GM12878 (cell line): ENCODE results near the gene SLC25A48. TPM values are rescaled to one million over a fixed set of nuclear protein-coding genes. Genes with fewer than 3 reads are reported as not detected.

ENCODE experiments used
- ATAC-seq: fragments of 200-7000 bp; cut with Tn5 transposase; 3 replicates; pipeline ENCODE4 v1.9.1; 2020; ENCODE audit warnings: mild to moderate bottlenecking, moderate library complexity
- BruUV-seq: library from RNA; stranded (reverse); fragments of 400-500 nt; replicated peaks from 2 replicates; lab custom pipeline; 2021; lab: Mats Ljungman, UMichigan
- CTCF ChIA-PET: fragments of 300-600 bp; sonication (Branson Sonifier 250); formaldehyde crosslinking; extraction: SDS; loops from one replicate; lab custom pipeline; 2021; ENCODE audit warnings: inconsistent platforms; lab: Yijun Ruan, JAX
- POLR2A ChIA-PET: fragments of 350-600 bp; formaldehyde crosslinking; extraction: SDS; loops from one replicate; lab custom pipeline; 2021; ENCODE audit warnings: inconsistent platforms; lab: Charles Lee
- RAD21 ChIA-PET: fragments of 300-600 bp; sonication (Branson Sonifier 250); formaldehyde crosslinking; loops from one replicate; lab custom pipeline; 2023; ENCODE audit warnings: antibody characterized with exemption; ENCODE audit not compliant: unreplicated experiment; lab: Charles Lee
- SMC1A ChIA-PET: fragments of 300-600 bp; sonication (Branson Sonifier 250); formaldehyde crosslinking; loops from one replicate; lab custom pipeline; 2023; ENCODE audit not compliant: unreplicated experiment, uncharacterized antibody; lab: Charles Lee
- DNase-seq: peaks from one replicate; pipeline ENCODE4 v3.0.0-alpha.2; 2011; ENCODE audit warnings: low read depth, low spot score
- FAIRE-seq: peaks from 3 replicates; lab custom pipeline; 2011; peaks lifted over from hg19 to GRCh38; lab: Jason Lieb, UNC
- H2AFZ ChIP-seq: 2 replicates; pipeline ENCODE4 v1.6.0; 2011; ENCODE audit warnings: low read depth, low read length, control low read depth; ENCODE audit not compliant: control insufficient read depth
- H3K27ac ChIP-seq: 2 replicates; pipeline ENCODE4 v1.5.1; 2011; ENCODE audit warnings: control low read depth; ENCODE audit not compliant: control insufficient read depth, insufficient read depth
- H3K27me3 ChIP-seq, 2 experiments: replicated peaks in 1 of 2; 2 replicates each; pipeline versions ENCODE4 v1.6.0 to v1.6.1; 2011; ENCODE audit warnings: low read length in 1 of 2; ENCODE audit not compliant: control insufficient read depth in 2 of 2, insufficient read depth in 2 of 2
- H3K36me3 ChIP-seq, 2 experiments: 2 replicates each; pipeline ENCODE4 v1.5.1; 2011; ENCODE audit warnings: low read length in 1 of 2; ENCODE audit not compliant: control insufficient read depth in 2 of 2, insufficient read depth in 2 of 2
- H3K4me1 ChIP-seq: 2 replicates; pipeline ENCODE4 v1.6.1; 2011; ENCODE audit warnings: mild to moderate bottlenecking, low read length, moderate library complexity, mixed read lengths; ENCODE audit not compliant: control insufficient read depth, insufficient read depth
- H3K4me2 ChIP-seq: 2 replicates; pipeline ENCODE4 v1.6.0; 2011; ENCODE audit warnings: control low read depth; ENCODE audit not compliant: control insufficient read depth, insufficient read depth
- H3K4me3 ChIP-seq: fragments of 200-600 bp; sonication (generic); 2 replicates; pipeline ENCODE4 v1.5.1; 2016
- H3K79me2 ChIP-seq: 2 replicates; pipeline ENCODE4 v1.6.0; 2011; ENCODE audit warnings: low read length; ENCODE audit not compliant: control insufficient read depth, insufficient read depth
- H3K9ac ChIP-seq: 2 replicates; pipeline ENCODE4 v1.8.0; 2011; ENCODE audit warnings: low read length, control low read depth, mixed read lengths; ENCODE audit not compliant: control insufficient read depth, insufficient read depth
- H3K9me3 ChIP-seq: replicated peaks from 3 replicates; pipeline ENCODE4 v1.5.1; 2011; ENCODE audit warnings: mild to moderate bottlenecking, low read length; ENCODE audit not compliant: control insufficient read depth, insufficient read depth
- H4K20me1 ChIP-seq: 2 replicates; pipeline ENCODE4 v1.6.0; 2011; ENCODE audit not compliant: control insufficient read depth, insufficient read depth
- ESRRA ChIP-seq: IDR thresholded peaks from 2 replicates; pipeline ENCODE4 v1.6.1; 2012; ENCODE audit warnings: mild to moderate bottlenecking, low read length, improper control_type of control experiment
- IKZF1 ChIP-seq: fragments of 450-650 bp; conservative IDR thresholded peaks from 2 replicates; pipeline ENCODE4 v1.6.1; 2017; ENCODE audit warnings: antibody characterized with exemption, mild to moderate bottlenecking
- IRF5 ChIP-seq: fragments of 450-650 bp; IDR thresholded peaks from 2 replicates; pipeline ENCODE4 v1.6.1; 2017; ENCODE audit warnings: borderline replicate concordance
- NR2C1 ChIP-seq: fragments of 450-650 bp; IDR thresholded peaks from 2 replicates; pipeline ENCODE4 v1.6.1; 2017; ENCODE audit warnings: antibody characterized with exemption, mild to moderate bottlenecking, moderate library complexity
- SKIL ChIP-seq: fragments of 450-650 bp; IDR thresholded peaks from 2 replicates; pipeline ENCODE4 v1.6.1; 2017; ENCODE audit warnings: mild to moderate bottlenecking, low read depth, inconsistent platforms; ENCODE audit not compliant: poor library complexity, severe bottlenecking
- STAT1 ChIP-seq: fragments of 450-650 bp; conservative IDR thresholded peaks from 2 replicates; pipeline ENCODE4 v1.6.1; 2014; ENCODE audit warnings: antibody characterized with exemption, mild to moderate bottlenecking
- STAT3 ChIP-seq: IDR thresholded peaks from 2 replicates; pipeline ENCODE4 v1.6.1; 2011; ENCODE audit warnings: low read depth, low read length, improper control_type of control experiment
- TCF12 ChIP-seq: IDR thresholded peaks from 2 replicates; pipeline ENCODE4 v1.6.1; 2011; ENCODE audit warnings: low read depth, mild to moderate bottlenecking, low read length
- USF1 ChIP-seq: IDR thresholded peaks from 2 replicates; pipeline ENCODE4 v1.6.1; 2011; ENCODE audit warnings: borderline replicate concordance, low read depth, mild to moderate bottlenecking, moderate library complexity, mixed read lengths, low read length; ENCODE audit not compliant: insufficient read depth; ENCODE audit errors: extremely low read length
- ZNF24 ChIP-seq: fragments of 450-650 bp; IDR thresholded peaks from 2 replicates; pipeline ENCODE4 v1.6.1; 2017; ENCODE audit warnings: antibody characterized with exemption, mild to moderate bottlenecking
- ZNF687 ChIP-seq: fragments of 450-650 bp; IDR thresholded peaks from 2 replicates; pipeline ENCODE4 v1.6.1; 2017; ENCODE audit warnings: mild to moderate bottlenecking, moderate library complexity
- ZZZ3 ChIP-seq: IDR thresholded peaks from 2 replicates; pipeline ENCODE4 v1.6.1; 2011; ENCODE audit warnings: low read depth; ENCODE audit not compliant: control insufficient read depth, insufficient read length
- WGBS: methylation state at CpG from one replicate; pipeline ENCODE4 v1.1.6; 2016; ENCODE audit warnings: low lambda C conversion rate; ENCODE audit not compliant: insufficient replicate concordance, insufficient coverage; ENCODE audit errors: missing lambda C conversion rate; 5-methylcytosine and 5-hydroxymethylcytosine counted together
- in situ Hi-C: fragments of 300-500 bp; cut with MboI; formaldehyde crosslinking; loops from 9 replicates; pipeline ENCODE4 v1.14.3; 2018; ENCODE audit warnings: mixed read lengths
- intact Hi-C: fragments of 100-400 bp; cut with micrococcal nuclease; formaldehyde crosslinking; loops from one replicate; pipeline ENCODE4 v1.14.2; 2022; ENCODE audit not compliant: unreplicated experiment
- polyA plus RNA-seq, 11 experiments: library from polyadenylated mRNA; depleted of rRNA in 4 of 11; unstranded in 6 of 11; stranded (reverse) in 5 of 11; fragments of >200 nt; fragmentation: Nextera tagmentation in 4 of 11; fragmentation: Illumina TruSeq in 1 of 11; extraction: Ambion mirVana in 4 of 11; extraction: Trizol in 1 of 11; gene quantifications; 1 replicate in 1 of 11; 2 replicates in 10 of 11; pipeline versions ENCODE4 v1.2.1 to v1.2.3, GENCODE V29; 2011 to 2016; ENCODE audit warnings: inconsistent platforms in 2 of 11, missing spikeins in 2 of 11, low read depth in 1 of 11
- total RNA-seq, 4 experiments: library from RNA; depleted of rRNA in 3 of 4; stranded (reverse); fragments of >200 nt in 3 of 4; fragmentation: Illumina TruSeq in 1 of 4; extraction: Trizol in 1 of 4; gene quantifications; 2 replicates each; pipeline versions ENCODE4 v1.2.1 to v1.2.3, GENCODE V29; 2013 to 2021

The SLC25A48 gene
- total and polyA plus RNA-seq, 10 of the 15 experiments (the other 5 are each of a cell fraction or from before 2014, with no cell fraction given) = 0.06 TPM; not detected in 9

- Histone ChIP-seq H3K4me3 (no peak overlapping the region), H4K20me1 (no peaks in the 10 kb centered on the region; the same call in 1 of the 2 replicates), H3K36me3 (no peaks in the 10 kb centered on the region), H3K9me3 (no peaks in the 10 kb centered on the region; the same call in 2 of the 3 replicates), H3K4me2 (no peak overlapping the region), H3K4me1 (no peaks in the 10 kb centered on the region), H2AFZ (no peak overlapping the region), H3K9ac (no peak overlapping the region), H3K27me3 (peaks cover 0 to 13% of the 10 kb centered on the region in 2 experiments; a peak in 2 of 4 replicates), H3K79me2 (no peaks in the 10 kb centered on the region), H3K27ac (no peak overlapping the region)
- ATAC-seq (no peak), FAIRE-seq (no peak), DNase-seq (no peak)
- ChIA-PET SMC1A (no interaction called here), POLR2A (no interaction called here), CTCF (interaction anchor here (1.0 kb wide), 1 partner anchor 267 kb away, joined by 4 read pairs; no protein-coding TSS in a partner anchor), RAD21 (no interaction called here)
- no TSS peak for BruUV-seq
- in situ Hi-C loops = loop anchor here (5.0 kb wide), 2 partner anchors 276 to 371 kb away; no protein-coding TSS in a partner anchor
- 51% methylated on average over 13 of the region's 14 CpGs for WGBS
- intact Hi-C loops = no loop called here
- TF ChIP-seq IRF5 = no peak
- no peak for TF ChIP-seq ZNF24
- TF ChIP-seq IKZF1 = no peak
- no peak for TF ChIP-seq NR2C1
- no peak for TF ChIP-seq ZNF687
- no peak for TF ChIP-seq ESRRA
- TF ChIP-seq ZZZ3 = no peak
- TF ChIP-seq STAT1 = no peak
- no peak for TF ChIP-seq TCF12
- no peak for TF ChIP-seq SKIL
- no peak for TF ChIP-seq STAT3
- TF ChIP-seq USF1 = no peak
Measured at GRCh38 chr5:135832941-135833920, 1.2 kb upstream of the SLC25A48 start.
